ENCODE measurements around the gene C2orf78. TPM values are rescaled to one million over a fixed set of nuclear protein-coding genes. Genes with fewer than 3 reads are reported as not detected.
A peak's percentile ranks its signal among the peaks of the same experiment; 100 is the strongest.

The C2orf78 gene
- total RNA-seq, 6 experiments from 2014 or later, result not detected

- no peak overlapping the region for H3K27ac Mint-ChIP-seq
- no peak for DNase-seq
- H3K4me3 Mint-ChIP-seq, result no peak overlapping the region
- H3K4me1 Mint-ChIP-seq (ENCODE audit: low read depth), result peaks cover 33% of the 10 kb centered on the region
- H3K27me3 Mint-ChIP-seq (ENCODE audit: insufficient read depth), result no peaks in the 10 kb centered on the region; the same call in 1 of the 2 replicates
- no peaks in the 10 kb centered on the region for H3K9me3 Mint-ChIP-seq
- H3K36me3 Mint-ChIP-seq (ENCODE audit: low read depth), result peaks cover 15% of the 10 kb centered on the region
- TF ChIP-seq CTCF (IDR thresholded peaks at IDR 0.05), result no peak
Measured at GRCh38 chr2:73836141-73836943, 52.4 kb downstream of the C2orf78 start.

- H3K36me3 Mint-ChIP-seq (ENCODE audit: low read depth), result peaks cover 6% of the 10 kb centered on the region
- no peak for DNase-seq
- no peak overlapping the region for H3K27ac Mint-ChIP-seq
Measured at GRCh38 chr2:73837847-73838585, 54.0 kb downstream of the C2orf78 start.

GRCh38 chr2:73838889-73839534 lies 55.0 kb downstream of the C2orf78 start:
- H3K36me3 Mint-ChIP-seq (ENCODE audit: low read depth), result peaks cover 6% of the 10 kb centered on the region
- TF ChIP-seq CTCF (IDR thresholded peaks at IDR 0.05), result no peak
- no peaks in the 10 kb centered on the region for H3K9me3 Mint-ChIP-seq
- no peaks in the 10 kb centered on the region; the same call in 1 of the 2 replicates for H3K27me3 Mint-ChIP-seq (ENCODE audit: insufficient read depth)
- DNase-seq, result peak; percentile 30
- no peak overlapping the region for H3K4me3 Mint-ChIP-seq
- H3K4me1 Mint-ChIP-seq (ENCODE audit: low read depth), result peaks cover 22% of the 10 kb centered on the region
- peak overlapping the region; percentile 6; the same call in 1 of the 2 replicates for H3K27ac Mint-ChIP-seq

More at GRCh38 chr2:73837847-73838585, 54.0 kb downstream of the C2orf78 start:
- no peak for TF ChIP-seq CTCF (IDR thresholded peaks at IDR 0.05)
- Mint-ChIP-seq H3K4me3 (no peak overlapping the region), H3K4me1 (ENCODE audit: low read depth) (peaks cover 22% of the 10 kb centered on the region), H3K27me3 (ENCODE audit: insufficient read depth) (no peaks in the 10 kb centered on the region; the same call in 1 of the 2 replicates), H3K9me3 (no peaks in the 10 kb centered on the region)

GRCh38 chr2:73839653-73840411 lies 55.8 kb downstream of the C2orf78 start:
- no peak for TF ChIP-seq CTCF (IDR thresholded peaks at IDR 0.05)
- peaks cover 4% of the 10 kb centered on the region for H3K36me3 Mint-ChIP-seq (ENCODE audit: low read depth)
- no peak overlapping the region for H3K27ac Mint-ChIP-seq
- peaks cover 22% of the 10 kb centered on the region for H3K4me1 Mint-ChIP-seq (ENCODE audit: low read depth)
- H3K9me3 Mint-ChIP-seq, result no peaks in the 10 kb centered on the region
- DNase-seq, result no peak
- no peaks in the 10 kb centered on the region for H3K27me3 Mint-ChIP-seq (ENCODE audit: insufficient read depth)
- H3K4me3 Mint-ChIP-seq, result no peak overlapping the region
